Germinal center (tissue), 1 donor: ENCODE results near the gene SETD1B.
"Not testable (repeated sequence)": the region's sequence is repeated elsewhere in the genome, so short reads cannot be mapped to it uniquely, and the experiment has no call there.

Source experiments
- DNase-seq: peaks from one replicate; pipeline ENCODE4 v3.0.0; 2012; ENCODE audit warnings: mixed read lengths, low spot score

The SETD1B gene

GRCh38 chr12:121857322-121858246 is 53.8 kb downstream of the SETD1B start:
- no peak for DNase-seq

GRCh38 chr12:121858318-121858661 is 54.5 kb downstream of the SETD1B start:
- no peak for DNase-seq

GRCh38 chr12:121858662-121859572 is 55.1 kb downstream of the SETD1B start, which contains the start of gene HPD:
Gene HPD (minus strand): TSS chr12:121858859. CDS start chr12:121858823, 36 bp downstream.
- DNase-seq: no peak

GRCh38 chr12:121860257-121860656 is 56.4 kb downstream of the SETD1B start:
- no peak for DNase-seq

- not testable (repeated sequence) for DNase-seq
These were observed 56.9 kb downstream of the SETD1B start for GRCh38 chr12:121860699-121861098.

- no peak for DNase-seq
These were observed 57.9 kb downstream of the SETD1B start for GRCh38 chr12:121861636-121862254.

GRCh38 chr12:121866331-121866730 is 62.5 kb downstream of the SETD1B start:
- no peak for DNase-seq

GRCh38 chr12:121869229-121869628 is 65.4 kb downstream of the SETD1B start:
- DNase-seq: not testable (repeated sequence)

- DNase-seq: no peak
These were observed 67.7 kb downstream of the SETD1B start for GRCh38 chr12:121871467-121871866.

- DNase-seq: no peak
These were observed 68.9 kb downstream of the SETD1B start for GRCh38 chr12:121872546-121873215.

- DNase-seq: no peak
These were observed 69.4 kb downstream of the SETD1B start for GRCh38 chr12:121873216-121873569.

- no peak for DNase-seq
These were observed 70.3 kb downstream of the SETD1B start for GRCh38 chr12:121874071-121874470.

GRCh38 chr12:121875582-121875981 is 71.8 kb downstream of the SETD1B start:
- no peak for DNase-seq

GRCh38 chr12:121876080-121876447 is 72.3 kb downstream of the SETD1B start:
- DNase-seq: not testable (repeated sequence)
